B cell (primary cell): ENCODE measurements around the gene LRCH1.

Source experiments
- CTCF ChIP-seq: fragments of 200-600 bp; IDR thresholded peaks from one replicate; pipeline ENCODE4 v1.8.0; 2022; ENCODE audit warnings: antibody characterized with exemption, mild to moderate bottlenecking
- EZH2 ChIP-seq: IDR thresholded peaks from 2 replicates; pipeline ENCODE4 v1.6.1; 2012; ENCODE audit warnings: borderline replicate concordance, low read depth, mild to moderate bottlenecking, moderate library complexity, low read length; ENCODE audit not compliant: insufficient read depth, poor library complexity, severe bottlenecking

GRCh38 chr13:46541210-46541609 lies 11.8 kb upstream of the LRCH1 start:
- TF ChIP-seq EZH2: no peak
- TF ChIP-seq CTCF: no peak
